HG02610 (cell line): Measurements from ENCODE around the gene SEZ6L.

ENCODE experiments used
- ATAC-seq: cut with Tn5 transposase; IDR thresholded peaks from one replicate; pipeline ENCODE4 v1.9.1; 2021; ENCODE audit warnings: mild to moderate bottlenecking, moderate library complexity; ENCODE audit not compliant: unreplicated experiment

The SEZ6L gene

DNA sequence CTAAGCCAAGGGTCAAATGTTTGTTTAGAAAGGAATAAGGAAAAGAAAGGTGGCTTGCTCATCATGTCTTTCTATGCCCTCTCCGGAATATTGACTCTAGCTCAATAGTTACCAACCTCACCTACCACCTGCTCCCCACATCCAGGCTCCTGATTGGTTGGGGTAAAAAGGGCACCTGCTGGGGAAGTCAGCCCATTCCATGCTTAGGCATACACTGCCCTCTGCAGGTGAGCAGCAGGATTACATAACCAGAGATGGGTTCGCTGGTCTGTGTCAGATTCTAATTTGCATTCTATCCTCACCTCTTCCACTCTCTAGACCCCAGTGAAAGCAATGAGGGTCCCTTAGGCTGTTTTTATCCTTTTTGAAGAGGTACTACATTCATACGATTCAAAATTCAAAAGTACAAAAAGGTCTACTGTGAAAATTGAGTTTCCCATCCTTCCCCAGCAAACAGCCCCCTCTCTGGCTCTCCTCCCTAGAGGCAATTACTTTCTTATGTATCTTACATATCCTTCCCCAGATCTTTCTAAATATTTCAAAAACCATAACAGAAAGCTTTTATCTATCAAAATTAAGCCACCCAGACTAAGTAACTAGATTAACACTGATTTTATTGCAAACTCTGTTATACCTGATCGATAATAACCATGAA, 161.8 kb downstream of the SEZ6L start:
- ATAC-seq, result no peak

GRCh38 chr22:26333088-26333800, 164.0 kb downstream of the SEZ6L start:
- ATAC-seq, result no peak

DNA sequence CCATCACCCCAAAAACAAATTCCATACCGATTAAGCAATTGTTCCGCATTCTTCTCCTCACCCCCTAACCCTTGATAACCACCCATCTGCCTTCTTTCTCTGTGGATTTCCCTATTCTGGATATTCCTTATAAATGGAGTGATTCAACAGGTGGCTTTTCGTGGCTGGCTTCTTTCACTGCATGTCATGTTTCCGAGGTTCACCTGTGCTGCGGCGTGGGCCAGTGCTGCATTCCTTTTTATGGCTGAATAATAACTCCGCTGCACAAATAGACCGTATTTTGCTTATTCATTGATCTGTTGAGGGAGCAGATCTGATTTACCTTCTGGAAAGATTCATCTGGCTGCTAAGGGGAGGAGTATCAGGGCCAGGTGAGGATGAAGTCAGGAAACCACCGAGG, 165.0 kb downstream of the SEZ6L start:
- ATAC-seq, result no peak

DNA sequence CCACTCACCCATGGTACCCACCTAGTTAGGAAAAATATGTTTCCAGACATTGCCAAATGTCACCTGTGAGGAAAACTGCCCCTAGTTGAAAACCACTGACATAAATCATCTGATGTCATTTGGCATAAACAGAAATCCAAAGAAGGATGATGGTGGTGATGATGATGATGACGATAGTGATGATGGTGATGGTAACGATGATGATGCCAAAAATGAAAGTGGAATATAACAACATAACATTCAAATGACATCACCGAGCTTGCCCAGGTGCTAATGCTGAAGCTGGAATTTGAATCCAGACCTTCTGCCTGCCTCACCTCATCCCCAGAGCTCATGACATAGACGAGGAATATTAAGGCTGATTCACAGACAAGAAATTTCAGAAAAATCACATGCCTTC, 167.5 kb downstream of the SEZ6L start:
- ATAC-seq, result no peak

- ATAC-seq, result no peak
Measured at GRCh38 chr22:26339755-26340154, 170.5 kb downstream of the SEZ6L start.

- no peak for ATAC-seq
Measured at GRCh38 chr22:26342745-26343410, 173.6 kb downstream of the SEZ6L start.

GRCh38 chr22:26345496-26345895, 176.2 kb downstream of the SEZ6L start:
- no peak for ATAC-seq

DNA sequence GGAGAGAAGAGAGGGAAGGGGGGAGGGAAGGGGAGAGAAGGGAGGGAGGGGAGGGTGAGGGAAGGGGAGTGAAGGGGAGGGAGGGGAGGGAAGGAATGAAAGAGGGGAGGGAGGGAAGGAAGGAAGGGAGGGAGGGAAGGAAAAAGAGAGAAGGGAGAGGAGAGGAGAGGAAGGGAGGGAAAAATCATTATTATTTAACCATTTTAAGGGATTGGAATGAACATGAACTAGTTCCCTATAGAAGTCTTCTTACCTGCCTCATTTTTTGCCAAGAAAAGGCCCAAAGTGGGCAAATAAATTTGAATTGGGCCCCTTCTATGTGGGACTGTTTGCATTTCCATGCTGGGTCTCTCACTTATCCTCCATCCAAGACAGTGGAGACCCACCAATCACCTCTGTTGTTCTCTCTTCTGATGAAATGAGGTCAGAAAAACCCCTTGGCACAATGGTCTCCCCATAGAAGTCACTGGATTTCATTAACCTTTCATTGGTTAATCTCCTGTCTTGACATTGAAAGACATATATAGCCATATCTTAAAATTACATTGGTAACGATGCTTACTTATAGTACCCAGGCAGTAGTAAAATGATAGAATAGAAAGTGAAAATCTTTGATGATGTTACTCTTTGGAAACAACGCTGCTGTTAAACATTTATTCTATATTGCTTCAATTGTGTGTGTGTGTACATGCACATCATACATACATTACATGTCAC, 179.7 kb downstream of the SEZ6L start:
- no peak for ATAC-seq

- ATAC-seq, result no peak
Measured at GRCh38 chr22:26354707-26355106, 185.4 kb downstream of the SEZ6L start.

- ATAC-seq, result no peak
Measured at GRCh38 chr22:26357281-26357680, 188.0 kb downstream of the SEZ6L start.

DNA sequence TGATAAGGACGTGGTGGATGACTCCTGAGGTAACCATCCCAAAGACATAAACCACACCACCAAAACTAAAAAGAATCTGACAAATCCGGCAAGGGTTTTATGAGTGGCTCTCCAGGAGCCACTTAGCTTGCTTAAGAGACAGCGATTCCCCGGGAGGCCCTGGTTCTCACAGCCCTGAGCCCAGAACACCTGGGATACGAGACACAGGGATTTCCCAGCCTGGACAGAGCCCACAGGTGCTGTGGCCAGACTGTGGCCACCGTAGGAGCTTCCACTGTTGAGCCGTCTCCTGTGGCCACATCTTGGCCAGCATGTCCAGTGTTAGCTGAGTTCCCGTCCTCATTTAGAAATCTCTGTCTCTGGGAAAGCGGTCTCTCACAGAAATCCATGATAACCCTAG, 188.6 kb downstream of the SEZ6L start:
- ATAC-seq, result no peak

- no peak for ATAC-seq
Measured at GRCh38 chr22:26359156-26359555, 189.9 kb downstream of the SEZ6L start.

- ATAC-seq, result no peak
Measured at GRCh38 chr22:26360169-26360885, 191.1 kb downstream of the SEZ6L start.

GRCh38 chr22:26362471-26362870, 193.2 kb downstream of the SEZ6L start:
- ATAC-seq, result no peak

DNA sequence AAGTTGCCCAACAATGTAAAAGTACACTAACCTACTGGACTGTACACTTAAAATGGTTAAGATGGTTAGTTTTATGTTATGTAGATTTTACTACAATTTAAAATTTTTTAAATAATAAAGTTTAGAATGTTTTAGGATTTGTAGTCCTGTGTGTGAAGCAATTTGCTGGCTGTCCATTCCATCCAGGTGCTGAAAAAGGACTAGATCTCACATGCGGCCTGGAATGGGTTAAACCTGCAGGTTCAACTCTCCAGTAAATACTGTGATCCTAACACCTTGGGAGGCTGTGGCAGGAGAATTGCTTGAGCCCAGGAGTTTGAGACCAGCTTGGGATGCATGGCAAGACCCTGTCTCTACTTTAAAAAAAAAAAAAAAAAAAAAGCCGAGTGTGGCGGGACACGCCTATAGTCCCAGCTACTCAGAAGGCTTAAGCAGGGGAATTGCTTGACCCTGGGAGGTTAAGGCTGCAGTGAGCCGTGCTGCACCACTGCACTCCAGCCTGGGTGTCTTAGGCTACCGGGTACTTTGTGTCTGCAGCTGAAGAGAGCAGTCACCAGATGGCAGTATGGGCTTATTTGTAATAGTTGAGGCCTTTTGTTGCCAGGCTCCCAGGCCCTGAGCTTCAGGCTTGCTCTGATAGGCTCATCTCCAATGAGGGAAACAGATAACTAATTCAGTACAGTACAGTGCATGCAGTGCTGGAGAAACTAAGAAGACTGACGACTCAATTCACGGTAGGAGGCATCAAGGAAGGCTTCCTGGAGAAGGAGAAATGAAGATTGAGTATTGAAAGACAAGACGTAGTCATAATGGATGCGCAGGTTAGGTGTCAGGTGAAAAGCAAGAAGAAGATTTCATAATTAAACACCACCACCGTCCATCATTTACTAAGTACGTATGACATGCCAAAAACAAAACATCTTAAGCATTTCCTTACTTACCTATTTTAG, 195.1 kb downstream of the SEZ6L start:
- ATAC-seq, result peak; percentile 65

GRCh38 chr22:26367402-26368245, 198.4 kb downstream of the SEZ6L start:
- no peak for ATAC-seq

GRCh38 chr22:26372890-26373289, 203.6 kb downstream of the SEZ6L start:
- no peak for ATAC-seq

DNA sequence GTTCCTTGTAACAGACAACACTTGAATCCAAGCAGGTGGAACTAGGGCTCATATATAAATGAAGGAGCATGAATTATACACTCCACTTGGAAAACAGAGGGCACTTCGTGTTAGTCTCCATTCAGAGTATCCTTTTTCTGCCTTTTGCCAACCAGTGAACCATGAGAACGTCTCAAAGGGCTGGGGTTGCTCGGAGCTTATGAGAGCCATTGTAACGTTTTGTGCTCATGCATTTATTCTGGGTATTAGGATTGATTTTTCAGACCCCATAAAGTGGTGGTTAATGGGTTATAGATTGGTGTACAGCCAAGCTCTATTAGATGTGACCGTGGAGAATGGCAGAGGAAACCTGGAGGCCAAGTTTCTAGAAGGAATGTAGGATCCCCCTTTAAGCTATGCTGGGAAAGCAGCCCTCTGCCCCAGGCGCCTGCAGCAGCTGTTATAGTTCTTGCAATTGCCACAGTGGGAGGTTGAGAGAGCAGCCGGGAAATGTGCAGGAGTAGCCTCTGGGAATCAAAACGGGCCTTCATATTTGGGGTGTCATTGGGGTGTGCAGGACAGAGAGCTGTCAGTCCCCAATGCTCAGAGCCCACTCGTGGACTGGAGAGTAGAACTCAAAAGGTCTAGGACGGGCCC, 205.2 kb downstream of the SEZ6L start:
- no peak for ATAC-seq
